A549 (cell line): ENCODE data around the gene CCDC157. TPM values are rescaled to one million over a fixed set of nuclear protein-coding genes. Genes with fewer than 3 reads are reported as not detected.

ENCODE experiments used
- ATAC-seq, 2 experiments: fragments of 200-7000 bp in 1 of 2; fragments of >200 bp in 1 of 2; cut with Nextera tagmentation in 1 of 2; cut with Tn5 transposase in 1 of 2; 3 replicates each; pipeline versions ENCODE4 v1.8.0 to v1.9.1; 2018 to 2020; ENCODE audit warnings: mild to moderate bottlenecking in 1 of 2, moderate library complexity in 1 of 2
- CTCF ChIA-PET: fragments of 300-600 bp; sonication (Branson Sonifier 250); formaldehyde crosslinking; extraction: SDS; loops from one replicate; lab custom pipeline; 2021; ENCODE audit warnings: antibody characterized with exemption, inconsistent platforms; lab: Yijun Ruan, JAX
- POLR2A ChIA-PET: fragments of 350-600 bp; formaldehyde crosslinking; extraction: SDS; loops from one replicate; lab custom pipeline; 2021; ENCODE audit warnings: antibody characterized with exemption, inconsistent platforms; lab: Yijun Ruan, JAX
- DNase-seq, 2 experiments: peaks; one replicate each; pipeline versions ENCODE4 v3.0.0 to v3.0.0-alpha.2; 2011 to 2016; ENCODE audit warnings: low read depth in 1 of 2, low spot score in 1 of 2
- FAIRE-seq: peaks from 2 replicates; lab custom pipeline; 2011; peaks lifted over from hg19 to GRCh38; lab: Jason Lieb, UNC
- H3K27ac ChIP-seq, 2 experiments: fragments of >200 bp; sonication (Bioruptor Twin); formaldehyde crosslinking; 3 replicates each; pipeline ENCODE4 v1.5.1; 2016 to 2017
- H3K4me1 ChIP-seq: fragments of >200 bp; sonication (Bioruptor Twin); formaldehyde crosslinking; 3 replicates; pipeline ENCODE4 v1.6.1; 2016
- H3K4me2 ChIP-seq: fragments of >200 bp; sonication (Bioruptor Twin); formaldehyde crosslinking; 3 replicates; pipeline ENCODE4 v1.6.1; 2016
- H3K4me3 ChIP-seq: fragments of >200 bp; sonication (Bioruptor Twin); formaldehyde crosslinking; 3 replicates; pipeline ENCODE4 v1.5.1; 2016
- H3K9me3 ChIP-seq: fragments of >200 bp; sonication (Bioruptor Twin); formaldehyde crosslinking; 3 replicates; pipeline ENCODE4 v1.6.1; 2016
- CBX2 ChIP-seq: fragments of 200-600 bp; sonication (generic); IDR thresholded peaks from 2 replicates; pipeline ENCODE4 v1.6.1; 2016; ENCODE audit warnings: low read depth, mild to moderate bottlenecking, borderline replicate concordance
- CEBPB ChIP-seq, 2 experiments: fragments of >200 bp in 1 of 2; sonication (Bioruptor Twin) in 1 of 2; formaldehyde crosslinking in 1 of 2; IDR thresholded peaks; 2 replicates each; pipeline ENCODE4 v1.6.1; 2012 to 2016
- EP300 ChIP-seq, 2 experiments: fragments of >200 bp; sonication (Bioruptor Twin); formaldehyde crosslinking; IDR thresholded peaks; 2 replicates in 1 of 2; 3 replicates in 1 of 2; pipeline ENCODE4 v1.6.1; 2016 to 2017
- FOSL2 ChIP-seq, 2 experiments: fragments of 450-650 bp in 1 of 2; fragments of >200 bp in 1 of 2; sonication (Bioruptor Twin) in 1 of 2; formaldehyde crosslinking; IDR thresholded peaks; 2 replicates each; pipeline versions ENCODE4 v1.5.0 to v1.6.1; 2016 to 2020; ENCODE audit warnings: mild to moderate bottlenecking in 1 of 2, moderate library complexity in 1 of 2
- HDAC2 ChIP-seq: fragments of 200-600 bp; sonication (generic); IDR thresholded peaks from 2 replicates; pipeline ENCODE4 v1.6.1; 2016
- JUN ChIP-seq, 2 experiments: fragments of >200 bp; sonication (Bioruptor Twin); formaldehyde crosslinking; IDR thresholded peaks; 2 replicates in 1 of 2; 3 replicates in 1 of 2; pipeline ENCODE4 v1.6.1; 2016 to 2017
- KDM1A ChIP-seq: fragments of 200-600 bp; sonication (generic); IDR thresholded peaks from 2 replicates; pipeline ENCODE4 v1.6.1; 2016; ENCODE audit warnings: low read depth, mild to moderate bottlenecking
- MYC ChIP-seq: IDR thresholded peaks from 2 replicates; pipeline ENCODE4 v1.6.1; 2012; ENCODE audit warnings: mild to moderate bottlenecking, inconsistent platforms, low read length, improper control_type of control experiment, borderline replicate concordance
- NR3C1 ChIP-seq: fragments of >200 bp; sonication (Bioruptor Twin); formaldehyde crosslinking; IDR thresholded peaks from 3 replicates; pipeline ENCODE4 v1.6.1; 2017
- SREBF2 ChIP-seq: fragments of 450-650 bp; IDR thresholded peaks from 2 replicates; pipeline ENCODE4 v1.6.1; 2014; ENCODE audit warnings: mild to moderate bottlenecking, moderate library complexity
- ZNF302 ChIP-seq: fragments of 250-450 bp; sonication (Bioruptor Pico); IDR thresholded peaks from 2 replicates; pipeline ENCODE4 v1.9.0; 2021; ENCODE audit warnings: inconsistent platforms, mild to moderate bottlenecking, moderate library complexity
- WGBS: methylation state at CpG from one replicate; pipeline ENCODE4 v1.1.6; 2017; ENCODE audit errors: missing lambda C conversion rate; 5-methylcytosine and 5-hydroxymethylcytosine counted together
- polyA plus RNA-seq, 4 experiments: library from polyadenylated mRNA; depleted of rRNA in 3 of 4; stranded (reverse); fragments of >200 nt; fragmentation: RNase III in 1 of 4; extraction: RNeasy Plus Mini Kit Qiagen cat#74134 plus additional on column Dnase treatment in 1 of 4; gene quantifications; 2 replicates in 3 of 4; 3 replicates in 1 of 4; pipeline ENCODE4 v1.2.3, GENCODE V29; 2011 to 2017
- TF ChIP-seq, protein P1 (sequence below): IDR thresholded peaks from 2 replicates; pipeline ENCODE4 v1.6.1; 2012; ENCODE audit warnings: low read depth, borderline replicate concordance
- TF ChIP-seq, protein P2 (sequence below): fragments of 250-450 bp; sonication (Bioruptor Pico); IDR thresholded peaks from 2 replicates; pipeline ENCODE4 v1.5.0; 2020; ENCODE audit warnings: low read depth, mild to moderate bottlenecking, moderate library complexity
- TF ChIP-seq, protein P3 (sequence below): fragments of 200-600 bp; sonication (generic); IDR thresholded peaks from 2 replicates; pipeline ENCODE4 v1.6.1; 2016; ENCODE audit warnings: antibody characterized with exemption, mild to moderate bottlenecking, moderate library complexity
- TF ChIP-seq, protein P4 (sequence below): fragments of 250-450 bp; sonication (Bioruptor Pico); IDR thresholded peaks from 2 replicates; pipeline ENCODE4 v1.5.0; 2021; ENCODE audit warnings: mild to moderate bottlenecking, moderate library complexity, borderline replicate concordance
- TF ChIP-seq, protein P5 (sequence below): fragments of >200 bp; sonication (Bioruptor Twin); formaldehyde crosslinking; IDR thresholded peaks from 2 replicates; pipeline ENCODE4 v1.6.1; 2016

Gene CCDC157
- polyA plus RNA-seq, 2 of the 4 experiments (the other 2 are of a cell fraction): 1.4 to 2.5 TPM

DNA sequence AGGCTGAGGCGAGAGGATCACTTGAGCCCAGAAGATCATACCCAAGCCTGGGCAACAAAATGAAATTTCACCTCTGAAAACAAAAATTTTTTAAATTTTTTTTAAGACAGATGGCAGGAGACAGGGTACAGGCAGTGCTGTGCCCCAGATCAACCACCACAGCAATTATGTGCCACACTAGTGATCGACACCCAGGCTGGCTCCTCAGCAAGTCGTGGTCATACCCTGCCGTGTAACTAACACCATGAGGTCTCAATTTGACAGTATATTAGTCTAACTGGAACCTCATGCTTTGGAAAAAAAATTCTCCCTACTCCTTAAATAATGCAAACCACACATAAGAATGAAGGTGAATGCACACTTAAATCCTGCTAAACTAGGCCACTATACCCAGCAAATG, 8.4 kb upstream of the CCDC157 start:
- POLR2A ChIA-PET: no interaction called here
- ATAC-seq (no peak), FAIRE-seq (no peak), DNase-seq (no peak)
- CTCF ChIA-PET: interaction anchor here (0.8 kb wide), 1 partner anchor 11 kb away, joined by 3 read pairs; no protein-coding TSS in a partner anchor
- TF ChIP-seq HDAC2: no peak
- TF ChIP-seq NR3C1: no peak
- TF ChIP-seq, protein P1, sequence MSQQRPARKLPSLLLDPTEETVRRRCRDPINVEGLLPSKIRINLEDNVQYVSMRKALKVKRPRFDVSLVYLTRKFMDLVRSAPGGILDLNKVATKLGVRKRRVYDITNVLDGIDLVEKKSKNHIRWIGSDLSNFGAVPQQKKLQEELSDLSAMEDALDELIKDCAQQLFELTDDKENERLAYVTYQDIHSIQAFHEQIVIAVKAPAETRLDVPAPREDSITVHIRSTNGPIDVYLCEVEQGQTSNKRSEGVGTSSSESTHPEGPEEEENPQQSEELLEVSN: no peak
- TF ChIP-seq EP300 (IDR thresholded peaks at IDR 0.05): no peak
- no peak for TF ChIP-seq MYC
- TF ChIP-seq, protein P2, sequence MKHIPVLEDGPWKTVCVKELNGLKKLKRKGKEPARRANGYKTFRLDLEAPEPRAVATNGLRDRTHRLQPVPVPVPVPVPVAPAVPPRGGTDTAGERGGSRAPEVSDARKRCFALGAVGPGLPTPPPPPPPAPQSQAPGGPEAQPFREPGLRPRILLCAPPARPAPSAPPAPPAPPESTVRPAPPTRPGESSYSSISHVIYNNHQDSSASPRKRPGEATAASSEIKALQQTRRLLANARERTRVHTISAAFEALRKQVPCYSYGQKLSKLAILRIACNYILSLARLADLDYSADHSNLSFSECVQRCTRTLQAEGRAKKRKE (CRISPR knock-in tag): no peak
- no peak overlapping the region for H3K4me2 ChIP-seq
- 91% methylated on average over 4 of the region's 4 CpGs for WGBS
- no peaks in the 10 kb centered on the region for H3K4me1 ChIP-seq
- no peak overlapping the region for H3K4me3 ChIP-seq
- H3K9me3 ChIP-seq: no peaks in the 10 kb centered on the region
- H3K27ac ChIP-seq: no peak overlapping the region

DNA sequence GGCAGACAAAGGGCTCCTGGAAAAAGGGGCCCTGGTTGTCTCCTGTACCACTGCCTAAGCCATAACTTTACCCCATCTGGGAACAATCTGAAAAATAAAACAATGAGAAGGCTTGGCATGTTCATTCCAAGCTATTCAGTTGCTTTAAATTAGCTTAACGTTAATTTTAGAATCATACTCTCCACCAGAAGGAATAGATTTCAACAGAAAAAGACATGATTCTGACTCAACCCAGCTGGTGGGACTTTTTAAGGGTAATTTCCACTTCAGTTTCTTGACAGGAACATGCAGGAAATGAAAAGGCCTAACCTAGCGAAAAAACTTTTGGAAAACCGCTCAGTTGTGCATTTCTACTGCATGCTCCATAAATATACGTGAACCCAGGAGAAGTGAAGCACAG, 8.0 kb upstream of the CCDC157 start:
- Histone ChIP-seq H3K4me1 (no peaks in the 10 kb centered on the region; the same call in 2 of the 3 replicates), H3K4me3 (no peak overlapping the region), H3K27ac (no peak overlapping the region), H3K4me2 (no peak overlapping the region), H3K9me3 (no peaks in the 10 kb centered on the region)
- no peak for FAIRE-seq
- ChIA-PET CTCF (interaction anchor here (1.2 kb wide), 1 partner anchor 61 kb away, joined by 4 read pairs; no protein-coding TSS in a partner anchor), POLR2A (no interaction called here)
- 93% methylated on average over 4 of the region's 4 CpGs for WGBS
- no peak for ATAC-seq
- DNase-seq: no peak
- TF ChIP-seq ZNF302 (CRISPR knock-in tag) (no peak), CEBPB (IDR thresholded peaks at IDR 0.05) (no peak), JUN (IDR thresholded peaks at IDR 0.05) (no peak), EP300 (IDR thresholded peaks at IDR 0.05) (no peak), SREBF2 (no peak), KDM1A (no peak), FOSL2 (IDR thresholded peaks at IDR 0.05) (no peak), FOSL2 (CRISPR knock-in tag; IDR thresholded peaks at IDR 0.05) (no peak), CBX2 (no peak)
- TF ChIP-seq, protein P3, sequence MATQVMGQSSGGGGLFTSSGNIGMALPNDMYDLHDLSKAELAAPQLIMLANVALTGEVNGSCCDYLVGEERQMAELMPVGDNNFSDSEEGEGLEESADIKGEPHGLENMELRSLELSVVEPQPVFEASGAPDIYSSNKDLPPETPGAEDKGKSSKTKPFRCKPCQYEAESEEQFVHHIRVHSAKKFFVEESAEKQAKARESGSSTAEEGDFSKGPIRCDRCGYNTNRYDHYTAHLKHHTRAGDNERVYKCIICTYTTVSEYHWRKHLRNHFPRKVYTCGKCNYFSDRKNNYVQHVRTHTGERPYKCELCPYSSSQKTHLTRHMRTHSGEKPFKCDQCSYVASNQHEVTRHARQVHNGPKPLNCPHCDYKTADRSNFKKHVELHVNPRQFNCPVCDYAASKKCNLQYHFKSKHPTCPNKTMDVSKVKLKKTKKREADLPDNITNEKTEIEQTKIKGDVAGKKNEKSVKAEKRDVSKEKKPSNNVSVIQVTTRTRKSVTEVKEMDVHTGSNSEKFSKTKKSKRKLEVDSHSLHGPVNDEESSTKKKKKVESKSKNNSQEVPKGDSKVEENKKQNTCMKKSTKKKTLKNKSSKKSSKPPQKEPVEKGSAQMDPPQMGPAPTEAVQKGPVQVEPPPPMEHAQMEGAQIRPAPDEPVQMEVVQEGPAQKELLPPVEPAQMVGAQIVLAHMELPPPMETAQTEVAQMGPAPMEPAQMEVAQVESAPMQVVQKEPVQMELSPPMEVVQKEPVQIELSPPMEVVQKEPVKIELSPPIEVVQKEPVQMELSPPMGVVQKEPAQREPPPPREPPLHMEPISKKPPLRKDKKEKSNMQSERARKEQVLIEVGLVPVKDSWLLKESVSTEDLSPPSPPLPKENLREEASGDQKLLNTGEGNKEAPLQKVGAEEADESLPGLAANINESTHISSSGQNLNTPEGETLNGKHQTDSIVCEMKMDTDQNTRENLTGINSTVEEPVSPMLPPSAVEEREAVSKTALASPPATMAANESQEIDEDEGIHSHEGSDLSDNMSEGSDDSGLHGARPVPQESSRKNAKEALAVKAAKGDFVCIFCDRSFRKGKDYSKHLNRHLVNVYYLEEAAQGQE: no peak
- TF ChIP-seq, protein P4, sequence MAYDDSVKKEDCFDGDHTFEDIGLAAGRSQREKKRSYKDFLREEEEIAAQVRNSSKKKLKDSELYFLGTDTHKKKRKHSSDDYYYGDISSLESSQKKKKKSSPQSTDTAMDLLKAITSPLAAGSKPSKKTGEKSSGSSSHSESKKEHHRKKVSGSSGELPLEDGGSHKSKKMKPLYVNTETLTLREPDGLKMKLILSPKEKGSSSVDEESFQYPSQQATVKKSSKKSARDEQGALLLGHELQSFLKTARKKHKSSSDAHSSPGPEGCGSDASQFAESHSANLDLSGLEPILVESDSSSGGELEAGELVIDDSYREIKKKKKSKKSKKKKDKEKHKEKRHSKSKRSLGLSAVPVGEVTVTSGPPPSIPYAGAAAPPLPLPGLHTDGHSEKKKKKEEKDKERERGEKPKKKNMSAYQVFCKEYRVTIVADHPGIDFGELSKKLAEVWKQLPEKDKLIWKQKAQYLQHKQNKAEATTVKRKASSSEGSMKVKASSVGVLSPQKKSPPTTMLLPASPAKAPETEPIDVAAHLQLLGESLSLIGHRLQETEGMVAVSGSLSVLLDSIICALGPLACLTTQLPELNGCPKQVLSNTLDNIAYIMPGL (CRISPR knock-in tag): no peak
- TF ChIP-seq, protein P5, sequence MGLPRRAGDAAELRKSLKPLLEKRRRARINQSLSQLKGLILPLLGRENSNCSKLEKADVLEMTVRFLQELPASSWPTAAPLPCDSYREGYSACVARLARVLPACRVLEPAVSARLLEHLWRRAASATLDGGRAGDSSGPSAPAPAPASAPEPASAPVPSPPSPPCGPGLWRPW: no peak
